Stomach (tissue), 4 donors: Measurements from ENCODE around the gene SNRNP70.
"Not testable (repeated sequence)": the region's sequence is repeated elsewhere in the genome, so short reads cannot be mapped to it uniquely, and the experiment has no call there.

ENCODE experiments used
- CTCF ChIP-seq, 7 experiments: fragments of 450-650 bp in 4 of 7; fragments of 200-600 bp in 3 of 7; sonication (generic) in 3 of 7; IDR thresholded peaks; one replicate each; pipeline ENCODE4 v1.5.1; 2016 to 2019; ENCODE audit warnings: antibody characterized with exemption in 7 of 7, control low read depth in 2 of 7, mild to moderate bottlenecking in 1 of 7
- EP300 ChIP-seq: sonication (generic); formaldehyde crosslinking; IDR thresholded peaks from one replicate; pipeline ENCODE4 v1.6.1; 2017; ENCODE audit warnings: antibody characterized with exemption

- TF ChIP-seq EP300: not testable (repeated sequence)
- TF ChIP-seq CTCF (IDR thresholded peaks at IDR 0.05): peak in 5 of 7 experiments; percentile 69 to 80 (median 77)
Measured at GRCh38 chr19:49074869-49075268, 10.4 kb upstream of the SNRNP70 start.
